Stomach smooth muscle (tissue), 2 donors: ENCODE data around the gene GSG1L.

Source experiments
- H3K27ac ChIP-seq: one replicate; pipeline ENCODE4 v1.7.0; 2013; ENCODE audit warnings: mild to moderate bottlenecking, low read length, inconsistent platforms
- H3K27me3 ChIP-seq, 2 donors: one replicate each; pipeline ENCODE4 v1.7.0; 2013; ENCODE audit warnings: low read length in 2 of 2; ENCODE audit not compliant: insufficient read depth in 2 of 2, control insufficient read depth in 1 of 2
- H3K36me3 ChIP-seq, 2 donors: one replicate each; pipeline ENCODE4 v1.7.0; 2013; ENCODE audit warnings: low read length in 2 of 2; ENCODE audit not compliant: control insufficient read depth in 2 of 2, insufficient read depth in 2 of 2
- H3K4me1 ChIP-seq: one replicate; pipeline ENCODE4 v1.7.0; 2013; ENCODE audit warnings: low read length; ENCODE audit not compliant: control insufficient read depth, insufficient read depth
- H3K4me3 ChIP-seq, 2 donors: one replicate each; pipeline ENCODE4 v1.7.0; 2013; ENCODE audit warnings: low read length in 2 of 2
- H3K9ac ChIP-seq, 2 donors: one replicate each; pipeline ENCODE4 v1.7.0; 2013; ENCODE audit warnings: low read length in 2 of 2, mild to moderate bottlenecking in 1 of 2
- H3K9me3 ChIP-seq, 2 donors: one replicate each; pipeline ENCODE4 v1.7.0; 2013; ENCODE audit warnings: low read length in 2 of 2; ENCODE audit not compliant: control insufficient read depth in 2 of 2
- donor health status: healthy.
- donor health status: Pancreatic carcinoma.

GSG1L gene

GRCh38 chr16:28013392-28013791 is 50.1 kb downstream of the GSG1L start:
- H3K9me3 ChIP-seq: peaks cover 3 to 4% of the 10 kb centered on the region in 2 donors
- H3K9ac ChIP-seq: no peak overlapping the region
- no peak overlapping the region for H3K27ac ChIP-seq
- H3K36me3 ChIP-seq: no peaks in the 10 kb centered on the region
- H3K4me1 ChIP-seq: no peaks in the 10 kb centered on the region
- no peak overlapping the region for H3K4me3 ChIP-seq
- peaks cover 0 to 4% of the 10 kb centered on the region in 2 donors for H3K27me3 ChIP-seq

- Histone ChIP-seq H3K9me3 (no peaks in the 10 kb centered on the region), H3K4me1 (no peaks in the 10 kb centered on the region), H3K36me3 (no peaks in the 10 kb centered on the region), H3K4me3 (no peak overlapping the region), H3K9ac (no peak overlapping the region), H3K27me3 (peaks cover 0 to 4% of the 10 kb centered on the region in 2 donors), H3K27ac (no peak overlapping the region)
Observed at GRCh38 chr16:28011971-28012445, 51.5 kb downstream of the GSG1L start.

DNA sequence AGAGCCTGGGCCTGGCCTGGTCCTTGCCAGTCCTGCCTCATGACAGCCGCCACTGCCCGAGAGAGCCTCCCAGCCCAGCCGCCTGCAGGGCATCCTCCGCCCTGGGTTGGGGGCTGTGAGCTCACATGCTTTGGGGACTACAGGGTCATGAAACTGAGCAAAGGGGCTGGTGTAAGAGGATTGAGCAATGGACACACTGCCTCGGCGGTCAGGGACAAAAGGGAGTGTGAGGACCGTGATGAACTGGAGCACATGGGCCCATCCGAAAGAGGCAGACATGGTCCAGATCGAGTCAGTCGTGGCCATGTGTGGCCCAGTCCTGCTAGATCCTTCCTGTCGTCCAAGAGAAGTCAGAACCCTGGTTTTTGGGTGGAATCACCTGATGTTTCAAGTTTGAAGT is 52.3 kb downstream of the GSG1L start:
- Histone ChIP-seq H3K9me3 (peaks cover 0 to 4% of the 10 kb centered on the region in 2 donors), H3K9ac (no peak overlapping the region), H3K4me1 (no peaks in the 10 kb centered on the region), H3K4me3 (no peak overlapping the region), H3K27me3 (peaks cover 0 to 4% of the 10 kb centered on the region in 2 donors), H3K27ac (no peak overlapping the region), H3K36me3 (no peaks in the 10 kb centered on the region)

DNA sequence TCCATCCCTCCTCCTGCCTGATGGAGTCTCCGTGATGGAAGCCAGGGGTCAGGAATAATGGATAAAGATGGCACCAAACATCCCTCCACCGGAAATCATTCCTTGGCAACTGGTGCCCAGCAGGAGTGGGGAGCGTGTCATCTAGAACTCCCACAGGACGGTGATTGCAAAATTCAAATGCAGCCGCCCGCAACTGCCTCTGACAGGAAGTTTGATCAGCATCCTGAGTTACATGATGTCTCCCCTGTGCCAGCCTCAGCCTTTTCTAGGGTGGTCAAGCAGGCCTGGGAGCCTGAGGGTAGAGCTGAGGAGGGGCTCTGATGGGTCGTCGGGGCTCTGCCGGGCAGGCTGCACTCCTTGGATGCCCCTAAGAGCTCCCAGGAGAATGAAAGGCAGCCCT is 52.8 kb downstream of the GSG1L start:
- H3K4me3 ChIP-seq: no peak overlapping the region
- peaks cover 0 to 4% of the 10 kb centered on the region in 2 donors for H3K9me3 ChIP-seq
- no peak overlapping the region for H3K27ac ChIP-seq
- no peaks in the 10 kb centered on the region for H3K4me1 ChIP-seq
- no peaks in the 10 kb centered on the region for H3K36me3 ChIP-seq
- H3K27me3 ChIP-seq: peaks cover 0 to 4% of the 10 kb centered on the region in 2 donors
- no peak overlapping the region for H3K9ac ChIP-seq

DNA sequence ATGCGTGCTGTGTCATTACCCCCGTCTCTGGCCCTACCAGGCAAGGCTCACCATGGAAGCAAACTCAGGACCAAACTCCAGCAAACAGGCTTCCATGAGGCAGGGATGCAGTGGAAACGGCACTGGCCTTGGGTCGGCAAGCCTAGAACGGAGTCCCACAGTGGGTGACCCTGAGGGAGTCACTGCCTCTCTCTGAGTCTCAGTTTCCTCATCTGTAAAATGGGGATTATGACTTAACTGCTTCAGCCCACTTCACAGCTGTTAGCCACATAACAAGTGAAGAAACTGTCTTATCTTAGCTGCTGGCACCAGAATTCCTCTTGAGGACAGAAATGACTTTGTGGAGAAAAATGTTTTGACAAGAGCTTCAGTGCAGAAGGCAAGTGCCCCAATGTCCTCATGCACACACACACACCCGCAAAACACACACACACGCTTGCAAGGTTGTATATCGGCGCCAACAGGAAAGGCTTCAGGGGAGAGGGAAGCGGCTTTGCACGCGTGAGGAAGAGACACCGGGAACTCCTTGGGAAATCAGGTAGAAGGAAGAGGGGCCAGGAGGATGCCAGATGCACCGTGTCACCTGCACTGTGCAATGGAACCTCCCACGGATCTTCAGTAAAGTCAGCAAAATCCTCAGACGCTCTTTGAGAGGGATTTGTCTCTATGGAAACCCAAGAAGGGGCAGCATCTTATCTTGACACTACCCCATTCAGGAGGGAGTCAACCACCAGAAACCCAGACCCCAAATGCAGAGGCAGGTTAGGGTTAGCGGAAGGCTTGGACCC is 53.7 kb downstream of the GSG1L start:
- Histone ChIP-seq H3K27ac (no peak overlapping the region), H3K4me1 (no peaks in the 10 kb centered on the region), H3K27me3 (peaks cover 0 to 4% of the 10 kb centered on the region in 2 donors), H3K9ac (no peak overlapping the region), H3K9me3 (peaks cover 0 to 6% of the 10 kb centered on the region in 2 donors), H3K4me3 (no peak overlapping the region), H3K36me3 (no peaks in the 10 kb centered on the region)

DNA sequence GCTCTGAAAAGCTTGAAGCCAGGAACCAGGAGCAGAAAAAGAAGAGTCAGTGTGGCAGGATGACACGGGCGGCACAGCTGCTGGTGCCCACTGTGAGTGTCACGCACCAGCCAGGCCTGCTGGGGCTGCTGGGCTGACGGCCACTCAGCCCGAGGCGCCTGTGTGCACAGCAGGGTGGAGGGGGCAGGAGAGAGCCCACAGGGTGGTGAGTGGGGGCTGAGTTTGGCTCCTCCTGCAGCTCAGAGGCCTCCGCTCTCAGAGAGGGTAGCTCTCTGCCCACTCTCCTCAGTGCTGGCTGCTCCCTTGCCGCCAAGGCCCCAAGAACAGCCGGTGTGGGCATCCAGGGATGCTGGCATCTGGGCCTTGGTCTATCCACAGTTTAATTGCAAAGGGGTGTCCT is 59.6 kb downstream of the GSG1L start:
- Histone ChIP-seq H3K36me3 (no peaks in the 10 kb centered on the region), H3K4me3 (no peak overlapping the region), H3K9ac (no peak overlapping the region), H3K27me3 (no peaks in the 10 kb centered on the region), H3K4me1 (no peaks in the 10 kb centered on the region), H3K27ac (no peak overlapping the region), H3K9me3 (peaks cover 4 to 7% of the 10 kb centered on the region in 2 donors)

- no peak overlapping the region for H3K9ac ChIP-seq
Observed at GRCh38 chr16:28003021-28003865, 60.3 kb downstream of the GSG1L start.

GRCh38 chr16:28001642-28002041 is 61.9 kb downstream of the GSG1L start:
- Histone ChIP-seq H3K9ac (no peak overlapping the region), H3K27ac (no peak overlapping the region)

More at GRCh38 chr16:28003021-28003865, 60.3 kb downstream of the GSG1L start:
- Histone ChIP-seq H3K27me3 (no peaks in the 10 kb centered on the region), H3K4me1 (no peaks in the 10 kb centered on the region), H3K9me3 (peaks cover 4 to 7% of the 10 kb centered on the region in 2 donors), H3K27ac (no peak overlapping the region), H3K4me3 (no peak overlapping the region), H3K36me3 (no peaks in the 10 kb centered on the region)

GRCh38 chr16:28001184-28001583 is 62.3 kb downstream of the GSG1L start:
- Histone ChIP-seq H3K9me3 (peaks cover 2 to 4% of the 10 kb centered on the region in 2 donors), H3K4me3 (no peak overlapping the region), H3K36me3 (no peaks in the 10 kb centered on the region), H3K4me1 (no peaks in the 10 kb centered on the region), H3K9ac (no peak overlapping the region), H3K27me3 (no peaks in the 10 kb centered on the region), H3K27ac (no peak overlapping the region)

More at GRCh38 chr16:28001642-28002041, 61.9 kb downstream of the GSG1L start:
- H3K27me3 ChIP-seq: no peaks in the 10 kb centered on the region
- no peaks in the 10 kb centered on the region for H3K4me1 ChIP-seq
- no peak overlapping the region for H3K4me3 ChIP-seq
- H3K9me3 ChIP-seq: peaks cover 4% of the 10 kb centered on the region in 2 donors
- no peaks in the 10 kb centered on the region for H3K36me3 ChIP-seq

DNA sequence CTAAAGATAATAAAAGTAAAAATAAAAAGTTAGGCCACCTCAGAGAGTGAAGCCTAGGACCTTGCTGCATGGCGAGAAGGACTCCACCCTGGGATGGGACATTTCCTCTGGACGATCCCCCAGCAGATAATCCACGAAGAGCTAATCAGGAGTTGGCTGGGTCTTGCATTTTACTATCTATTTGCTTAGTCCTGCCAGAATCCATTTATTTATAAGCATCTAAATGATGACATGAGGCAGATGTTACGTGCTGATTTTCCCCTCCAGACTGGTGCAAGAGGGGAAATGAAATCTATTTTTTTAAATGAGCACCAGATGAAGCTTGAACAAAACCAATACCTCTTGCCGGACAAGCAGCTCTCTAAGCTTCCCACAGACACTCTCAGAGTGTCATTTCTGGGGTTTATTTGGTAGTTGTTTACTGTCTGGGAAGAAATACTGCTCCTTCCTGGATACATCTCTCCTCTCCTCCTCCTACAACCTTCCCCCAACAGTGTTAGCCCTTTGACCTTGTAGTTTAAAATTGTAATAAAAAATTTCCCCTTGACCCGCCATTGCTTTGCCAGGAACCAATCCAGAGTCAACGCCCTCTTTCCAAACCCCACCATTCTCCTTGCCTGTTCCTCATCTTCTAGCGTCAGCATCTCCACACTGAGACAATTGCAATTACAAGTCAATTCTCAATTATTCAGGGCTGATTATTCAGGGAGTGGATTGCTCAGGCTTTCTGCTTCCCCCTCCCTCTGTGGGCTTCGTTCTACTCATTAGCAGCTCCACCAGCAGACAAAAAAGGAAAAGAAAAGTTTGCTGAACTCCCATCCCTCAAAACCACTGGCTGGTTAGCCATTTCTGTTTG is 63.0 kb downstream of the GSG1L start:
- no peaks in the 10 kb centered on the region for H3K27me3 ChIP-seq
- no peaks in the 10 kb centered on the region for H3K4me1 ChIP-seq
- H3K27ac ChIP-seq: no peak overlapping the region
- H3K9me3 ChIP-seq: peaks cover 2 to 4% of the 10 kb centered on the region in 2 donors
- no peak overlapping the region for H3K9ac ChIP-seq
- no peak overlapping the region for H3K4me3 ChIP-seq
- no peaks in the 10 kb centered on the region for H3K36me3 ChIP-seq
